Spinal cord (tissue), 10 donors: Measurements from ENCODE around the gene SMIM10L1. TPM values are rescaled to one million over a fixed set of nuclear protein-coding genes. Genes with fewer than 3 reads are reported as not detected.

Experiments used
- DNase-seq, 6 donors: peaks; one replicate each; pipeline versions ENCODE4 v3.0.0 to v3.0.0-alpha.2; 2013 to 2015; ENCODE audit warnings: low spot score in 6 of 6, low read depth in 4 of 6
- H3K27ac ChIP-seq: one replicate; pipeline ENCODE4 v1.5.1; 2013; ENCODE audit warnings: low read depth, low read length, control low read depth
- H3K27me3 ChIP-seq: one replicate; pipeline ENCODE4 v1.6.1; 2013; ENCODE audit warnings: low read length; ENCODE audit not compliant: control insufficient read depth, insufficient read depth
- H3K36me3 ChIP-seq: one replicate; pipeline ENCODE4 v1.6.1; 2013; ENCODE audit warnings: low read length; ENCODE audit not compliant: control insufficient read depth, insufficient read depth
- H3K4me1 ChIP-seq: one replicate; pipeline ENCODE4 v1.6.1; 2013; ENCODE audit warnings: low read length; ENCODE audit not compliant: control insufficient read depth, insufficient read depth
- H3K4me3 ChIP-seq: one replicate; pipeline ENCODE4 v1.5.1; 2013; ENCODE audit warnings: low read depth, low read length, control low read depth
- H3K9me3 ChIP-seq: one replicate; pipeline ENCODE4 v1.6.1; 2013; ENCODE audit warnings: low read length; ENCODE audit not compliant: control insufficient read depth, insufficient read depth
- WGBS: methylation state at CpG from one replicate; pipeline ENCODE4 v1.1.5; 2013; ENCODE audit warnings: missing lambda C conversion rate; ENCODE audit not compliant: insufficient coverage; 5-methylcytosine and 5-hydroxymethylcytosine counted together
- long read RNA-seq, 4 donors: transcript quantifications; one replicate each; lab custom pipeline, GENCODE V29; 2026
- polyA plus RNA-seq, 2 donors: library from polyadenylated mRNA; unstranded; fragments of 120-200 nt; gene quantifications; one replicate each; pipeline ENCODE4 v1.2.1, GENCODE V29; 2013; ENCODE audit not compliant: insufficient read length in 2 of 2
- total RNA-seq, 2 donors: library from RNA; depleted of rRNA in 1 of 2; stranded (reverse); fragments of 120-200 nt in 1 of 2; fragments of >200 nt in 1 of 2; gene quantifications; one replicate each; pipeline versions ENCODE4 v1.2.3 to v1.2.4, GENCODE V29; 2013 to 2014
- donor health status: healthy.

Gene SMIM10L1
- total RNA-seq (10 to 100 TPM; 12.6 to 13.3 TPM), polyA plus RNA-seq (10 to 100 TPM; 19.8 to 22.6 TPM)
- long read RNA-seq, donor 1, full-length matches to known transcripts: 79 of 79 reads
- long read RNA-seq, donor 1, partial matches to known transcripts: 0 of 79 reads
- long read RNA-seq, donor 1, other reads (novel, unspliced or antisense): 0 of 79 reads
- long read RNA-seq, donor 2, full-length matches to known transcripts: 19 of 19 reads
- long read RNA-seq, donor 2, partial matches to known transcripts: 0 of 19 reads
- long read RNA-seq, donor 2, other reads (novel, unspliced or antisense): 0 of 19 reads
- long read RNA-seq, donor 3, full-length matches to known transcripts: 41 of 41 reads
- long read RNA-seq, donor 3, partial matches to known transcripts: 0 of 41 reads
- long read RNA-seq, donor 3, other reads (novel, unspliced or antisense): 0 of 41 reads
- long read RNA-seq, donor 4, full-length matches to known transcripts: 71 of 71 reads
- long read RNA-seq, donor 4, partial matches to known transcripts: 0 of 71 reads
- long read RNA-seq, donor 4, other reads (novel, unspliced or antisense): 0 of 71 reads

GRCh38 chr12:11171145-11171968, at the start of gene SMIM10L1:
TSS of gene SMIM10L1 (plus strand) at chr12:11171194. CDS start at chr12:11171357, 163 bp downstream.
- Histone ChIP-seq H3K9me3 (no peaks in the 10 kb centered on the region), H3K27ac (peak within 1 kb of the TSS; percentile 91), H3K36me3 (peaks cover 2% of the 10 kb centered on the region), H3K4me1 (peaks cover 6% of the 10 kb centered on the region), H3K27me3 (no peaks in the 10 kb centered on the region), H3K4me3 (peak within 1 kb of the TSS; percentile 75)
- peak; percentile 86 to 98 (median 91) for DNase-seq
- under 1% methylated on average over 63 of the region's 70 CpGs for WGBS

GRCh38 chr12:11130382-11130781, 40.6 kb upstream of the SMIM10L1 start:
- Histone ChIP-seq H3K9me3 (no peaks in the 10 kb centered on the region), H3K4me3 (no peak overlapping the region), H3K36me3 (no peaks in the 10 kb centered on the region), H3K27ac (no peak overlapping the region), H3K4me1 (no peaks in the 10 kb centered on the region), H3K27me3 (no peaks in the 10 kb centered on the region)
- no peak for DNase-seq
- WGBS: 80% methylated on average over 3 of the region's 3 CpGs

GRCh38 chr12:11130999-11131398, 40.0 kb upstream of the SMIM10L1 start:
- Histone ChIP-seq H3K9me3 (no peaks in the 10 kb centered on the region), H3K4me1 (no peaks in the 10 kb centered on the region), H3K27ac (no peak overlapping the region), H3K27me3 (no peaks in the 10 kb centered on the region), H3K36me3 (no peaks in the 10 kb centered on the region), H3K4me3 (no peak overlapping the region)
- no CpG with 5 or more reads among the region's 2 CpGs for WGBS
- DNase-seq: no peak

GRCh38 chr12:11133162-11133561, 37.8 kb upstream of the SMIM10L1 start:
- H3K4me3 ChIP-seq: no peak overlapping the region
- DNase-seq: no peak
- no peaks in the 10 kb centered on the region for H3K9me3 ChIP-seq
- H3K4me1 ChIP-seq: no peaks in the 10 kb centered on the region
- peak overlapping the region; percentile 40 for H3K27ac ChIP-seq
- H3K36me3 ChIP-seq: no peaks in the 10 kb centered on the region
- H3K27me3 ChIP-seq: no peaks in the 10 kb centered on the region
- WGBS: no CpG with 5 or more reads among the region's 2 CpGs

GRCh38 chr12:11133816-11134215, 37.2 kb upstream of the SMIM10L1 start:
- no peaks in the 10 kb centered on the region for H3K9me3 ChIP-seq
- no CpG with 5 or more reads among the region's 2 CpGs for WGBS
- peak overlapping the region; percentile 40 for H3K27ac ChIP-seq
- no peaks in the 10 kb centered on the region for H3K4me1 ChIP-seq
- no peaks in the 10 kb centered on the region for H3K36me3 ChIP-seq
- H3K4me3 ChIP-seq: no peak overlapping the region
- DNase-seq: no peak
- no peaks in the 10 kb centered on the region for H3K27me3 ChIP-seq

- H3K9me3 ChIP-seq: no peaks in the 10 kb centered on the region
- no peaks in the 10 kb centered on the region for H3K4me1 ChIP-seq
- peak in 2 of 6 donors; percentile 7 to 15 for DNase-seq
- WGBS: no CpG with 5 or more reads among the region's 3 CpGs
- H3K4me3 ChIP-seq: no peak within 1 kb of the TSS
- peak within 1 kb of the TSS; percentile 40 for H3K27ac ChIP-seq
- H3K27me3 ChIP-seq: no peaks in the 10 kb centered on the region
- H3K36me3 ChIP-seq: no peaks in the 10 kb centered on the region
Measured at GRCh38 chr12:11134305-11134704, 36.7 kb upstream of the SMIM10L1 start, which contains the start of gene TAS2R30. TSS of gene TAS2R30 (minus strand) at chr12:11134644. CDS start at chr12:11134244, 400 bp downstream.

GRCh38 chr12:11136075-11136474, 34.9 kb upstream of the SMIM10L1 start:
- Histone ChIP-seq H3K36me3 (no peaks in the 10 kb centered on the region), H3K9me3 (no peaks in the 10 kb centered on the region), H3K4me1 (no peaks in the 10 kb centered on the region), H3K4me3 (no peak overlapping the region), H3K27me3 (no peaks in the 10 kb centered on the region), H3K27ac (no peak overlapping the region)
- WGBS: no CpG with 5 or more reads among the region's 2 CpGs
- DNase-seq: no peak

- H3K36me3 ChIP-seq: no peaks in the 10 kb centered on the region
- DNase-seq: no peak
- no peaks in the 10 kb centered on the region for H3K4me1 ChIP-seq
- H3K27me3 ChIP-seq: no peaks in the 10 kb centered on the region
- H3K4me3 ChIP-seq: no peak overlapping the region
- H3K27ac ChIP-seq: no peak overlapping the region
- H3K9me3 ChIP-seq: peaks cover 3% of the 10 kb centered on the region
- WGBS: no CpG with 5 or more reads among the region's 2 CpGs
Measured at GRCh38 chr12:11143352-11143751, 27.6 kb upstream of the SMIM10L1 start.

- DNase-seq: no peak
- H3K27ac ChIP-seq: no peak overlapping the region
- no peaks in the 10 kb centered on the region for H3K4me1 ChIP-seq
- H3K4me3 ChIP-seq: no peak overlapping the region
- H3K9me3 ChIP-seq: peaks cover 3% of the 10 kb centered on the region
- no peaks in the 10 kb centered on the region for H3K36me3 ChIP-seq
- no peaks in the 10 kb centered on the region for H3K27me3 ChIP-seq
- 100% methylated on average over 5 of the region's 5 CpGs for WGBS
Measured at GRCh38 chr12:11144297-11144696, 26.7 kb upstream of the SMIM10L1 start.
